HCT116 (cell line): Measurements from ENCODE around the gene SH3BP4. TPM values are rescaled to one million over a fixed set of nuclear protein-coding genes. Genes with fewer than 3 reads are reported as not detected.
"Not testable (repeated sequence)": the region's sequence is repeated elsewhere in the genome, so short reads cannot be mapped to it uniquely, and the experiment has no call there.

Source experiments
- ATAC-seq: fragments of 200-7000 bp; cut with Tn5 transposase; 2 replicates; pipeline ENCODE4 v1.9.1; 2020; ENCODE audit warnings: mild to moderate bottlenecking, moderate library complexity
- BruUV-seq: library from RNA; stranded (reverse); fragments of 400-500 nt; replicated peaks from 2 replicates; lab custom pipeline; 2021; lab: Mats Ljungman, UMichigan
- CTCF ChIA-PET: fragments of 300-600 bp; sonication (Branson Sonifier 250); formaldehyde crosslinking; loops from one replicate; lab custom pipeline; 2021; ENCODE audit warnings: antibody characterized with exemption; lab: Charles Lee
- POLR2A ChIA-PET: fragments of 300-600, 350-600 bp; sonication (Branson Sonifier 250); formaldehyde crosslinking; loops from one replicate; lab custom pipeline; 2021; ENCODE audit warnings: antibody characterized with exemption; lab: Charles Lee
- RAD21 ChIA-PET, 2 experiments: fragments of 300-600 bp; sonication (Branson Sonifier 250); formaldehyde crosslinking; loops; one replicate each; lab custom pipeline; 2023; ENCODE audit warnings: low total read pairs in 2 of 2; ENCODE audit not compliant: uncharacterized antibody in 2 of 2, unreplicated experiment in 2 of 2, low non-redundant PET in 1 of 2; lab: Charles Lee
- DNase-seq: peaks from one replicate; pipeline ENCODE4 v3.0.0-alpha.2; 2010; ENCODE audit warnings: low read depth, low spot score
- H2AFZ ChIP-seq: fragments of 200-600 bp; shearing (Covaris generic), sonication (generic); 2 replicates; pipeline ENCODE4 v1.6.1; 2017; ENCODE audit warnings: low read depth, mixed run types, mixed read lengths, antibody characterized with exemption, low read length; ENCODE audit not compliant: poor library complexity, severe bottlenecking
- H3K27ac ChIP-seq: 2 replicates; pipeline ENCODE4 v1.5.1; 2012; ENCODE audit warnings: low read depth, low read length
- H3K27me3 ChIP-seq: fragments of 200-600 bp; sonication (generic); 2 replicates; pipeline ENCODE4 v1.6.1; 2016; ENCODE audit warnings: mixed run types, low read length, mixed read lengths; ENCODE audit not compliant: insufficient read depth
- H3K36me3 ChIP-seq, 2 experiments: fragments of 200-500 bp in 1 of 2; fragments of 200-600 bp in 1 of 2; sonication (Bioruptor generic) in 1 of 2; sonication (generic) in 1 of 2; 2 replicates each; pipeline versions ENCODE4 v1.5.1 to v1.6.1; 2014 to 2016; ENCODE audit warnings: low read length in 2 of 2, inconsistent platforms in 1 of 2, mixed read lengths in 1 of 2, mixed run types in 1 of 2; ENCODE audit not compliant: insufficient read depth in 2 of 2, control insufficient read depth in 1 of 2
- H3K4me1 ChIP-seq, 2 experiments: fragments of 200-600 bp in 1 of 2; sonication (generic) in 1 of 2; 2 replicates each; pipeline versions ENCODE4 v1.5.1 to v1.6.1; 2012 to 2017; ENCODE audit warnings: low read length in 2 of 2, inconsistent platforms in 1 of 2, mild to moderate bottlenecking in 1 of 2, mixed read lengths in 1 of 2, mixed run types in 1 of 2, moderate library complexity in 1 of 2; ENCODE audit not compliant: insufficient read depth in 2 of 2, control insufficient read depth in 1 of 2
- H3K4me2 ChIP-seq: fragments of 200-600 bp; sonication (generic); 2 replicates; pipeline ENCODE4 v1.6.1; 2017; ENCODE audit warnings: mixed run types, low read length, mixed read lengths
- H3K4me3 ChIP-seq, 2 experiments: fragments of 200-600 bp in 1 of 2; sonication (generic) in 1 of 2; replicated peaks in 1 of 2; 2 replicates each; pipeline ENCODE4 v1.5.1; 2011 to 2016; ENCODE audit warnings: low read length in 2 of 2, control low read depth in 1 of 2, low read depth in 1 of 2, mild to moderate bottlenecking in 1 of 2, mixed read lengths in 1 of 2, mixed run types in 1 of 2
- H3K79me2 ChIP-seq: fragments of 200-600 bp; sonication (generic); 2 replicates; pipeline ENCODE4 v1.6.1; 2017; ENCODE audit warnings: mild to moderate bottlenecking, mixed run types, low read length, moderate library complexity, mixed read lengths; ENCODE audit not compliant: insufficient read depth
- H3K9ac ChIP-seq: fragments of 200-600 bp; sonication (generic); 2 replicates; pipeline ENCODE4 v1.6.1; 2016; ENCODE audit warnings: low read length, mixed read lengths
- H3K9me2 ChIP-seq: fragments of 200-600 bp; sonication (generic), shearing (Covaris generic); 2 replicates; pipeline ENCODE4 v1.6.1; 2017; ENCODE audit warnings: mixed run types, mild to moderate bottlenecking, moderate library complexity; ENCODE audit not compliant: insufficient read depth
- H3K9me3 ChIP-seq, 2 experiments: fragments of 200-500 bp in 1 of 2; fragments of 200-600 bp in 1 of 2; sonication (Bioruptor generic) in 1 of 2; sonication (generic) in 1 of 2; 2 replicates each; pipeline ENCODE4 v1.6.1; 2014 to 2017; ENCODE audit warnings: low read length in 2 of 2, mixed read lengths in 2 of 2, inconsistent platforms in 1 of 2, low read depth in 1 of 2, mild to moderate bottlenecking in 1 of 2, mixed run types in 1 of 2, moderate library complexity in 1 of 2; ENCODE audit not compliant: control insufficient read depth in 1 of 2, insufficient read depth in 1 of 2
- H4K20me1 ChIP-seq: fragments of 200-600 bp; sonication (generic), shearing (Covaris generic); 2 replicates; pipeline ENCODE4 v1.6.1; 2017; ENCODE audit warnings: mixed run types, mild to moderate bottlenecking, moderate library complexity; ENCODE audit not compliant: insufficient read depth
- CEBPB ChIP-seq: IDR thresholded peaks from 2 replicates; pipeline ENCODE4 v1.6.1; 2012; ENCODE audit warnings: low read depth
- EZH2 ChIP-seq: fragments of 200-600 bp; sonication (generic); IDR thresholded peaks from 2 replicates; pipeline ENCODE4 v1.6.1; 2017; ENCODE audit warnings: antibody characterized with exemption, mixed run types
- EZH2phosphoT487 ChIP-seq: fragments of 200-600 bp; IDR thresholded peaks from 2 replicates; pipeline ENCODE4 v1.6.1; 2018; ENCODE audit warnings: antibody characterized with exemption, borderline replicate concordance
- POLR2A ChIP-seq: IDR thresholded peaks from 2 replicates; pipeline ENCODE4 v1.7.0; 2011; ENCODE audit warnings: borderline replicate concordance; ENCODE audit not compliant: insufficient read depth, insufficient read length; ENCODE audit errors: extremely low read depth
- RAD21 ChIP-seq: IDR thresholded peaks from 2 replicates; pipeline ENCODE4 v1.6.1; 2012; ENCODE audit warnings: low read depth, mild to moderate bottlenecking
- SIN3A ChIP-seq: IDR thresholded peaks from 2 replicates; pipeline ENCODE4 v1.6.1; 2012; ENCODE audit warnings: low read depth
- SRF ChIP-seq: IDR thresholded peaks from 2 replicates; pipeline ENCODE4 v1.6.1; 2012; ENCODE audit warnings: low read depth
- TCF7L2 ChIP-seq: IDR thresholded peaks from 2 replicates; pipeline ENCODE4 v1.7.0; 2011; ENCODE audit warnings: borderline replicate concordance, inconsistent platforms; ENCODE audit not compliant: insufficient read depth, insufficient read length; ENCODE audit errors: extremely low read depth
- intact Hi-C: fragments of 100-400 bp; cut with micrococcal nuclease; formaldehyde crosslinking; loops from 2 replicates; pipeline ENCODE4 v1.10.0; 2022
- total RNA-seq: library from RNA; stranded (reverse); gene quantifications from one replicate; pipeline ENCODE4 v1.2.1, GENCODE V29; 2021; ENCODE audit not compliant: unreplicated experiment
- TF ChIP-seq, protein P1 (sequence below): IDR thresholded peaks from 2 replicates; pipeline ENCODE4 v1.6.1; 2012
- TF ChIP-seq, protein P2 (sequence below): IDR thresholded peaks from 2 replicates; pipeline ENCODE4 v1.6.1; 2012; ENCODE audit warnings: low read depth
- TF ChIP-seq, protein P3 (sequence below): IDR thresholded peaks from 2 replicates; pipeline ENCODE4 v1.6.1; 2012

SH3BP4 gene
- total RNA-seq, 1 experiment from 2014 or later: 32.9 TPM

DNA sequence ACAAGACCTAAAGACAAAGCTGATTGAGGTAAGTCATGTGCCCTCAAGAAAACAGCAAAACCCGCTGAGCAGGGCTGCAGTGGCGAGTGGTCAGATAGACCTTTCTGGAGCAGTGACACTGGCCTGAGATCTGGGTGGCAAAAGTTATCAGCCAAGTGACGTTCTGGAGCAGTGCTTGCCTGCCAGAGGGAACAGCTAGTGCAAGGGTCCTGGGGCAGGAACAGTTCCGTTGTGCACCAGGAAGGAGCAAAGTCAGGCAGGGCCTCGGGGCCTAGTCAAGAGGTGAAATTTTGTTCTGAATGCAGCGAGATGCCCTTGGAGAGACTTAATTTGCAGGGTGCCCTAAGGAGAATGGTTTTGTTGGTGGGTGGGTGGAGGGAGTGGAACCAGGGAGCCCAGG, 67.0 kb downstream of the SH3BP4 start:
- ChIA-PET CTCF (no interaction called here), RAD21 (no interaction called here)

DNA sequence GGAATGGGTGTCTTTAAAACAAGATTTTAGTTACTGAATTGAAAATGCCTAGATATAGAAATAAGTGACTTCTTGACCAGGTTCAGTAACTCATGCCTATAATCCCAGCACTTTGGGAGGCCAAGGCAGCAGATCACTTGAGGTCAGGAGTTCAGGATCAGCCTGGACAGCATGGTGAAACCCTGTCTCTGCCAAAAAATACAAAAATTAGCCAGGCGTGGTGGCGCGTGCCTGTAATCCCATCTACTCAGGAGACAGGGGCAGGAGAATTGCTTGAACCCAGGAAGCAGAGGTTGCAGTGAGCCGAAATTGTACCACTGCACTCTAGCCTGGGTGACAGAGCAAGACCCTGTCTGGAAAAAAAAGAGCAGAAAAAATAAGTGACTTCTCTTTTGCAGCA, 68.3 kb downstream of the SH3BP4 start:
- intact Hi-C loops, H3K36me3 ChIP-seq, DNase-seq, H3K27me3 ChIP-seq, H3K4me2 ChIP-seq, BruUV-seq, H3K9ac ChIP-seq, H4K20me1 ChIP-seq, ATAC-seq, H3K27ac ChIP-seq, RAD21 ChIA-PET, H3K9me3 ChIP-seq, CTCF ChIA-PET, H3K4me3 ChIP-seq, H2AFZ ChIP-seq, H3K9me2 ChIP-seq, POLR2A ChIA-PET: not testable (repeated sequence)
- Histone ChIP-seq H3K4me1 (peaks cover 38 to 65% of the 10 kb centered on the region in 2 experiments), H3K79me2 (peaks cover 29% of the 10 kb centered on the region)

More for the DNA sequence above, 67.0 kb downstream of the SH3BP4 start:
- no TSS peak for BruUV-seq
- no peak overlapping the region for H2AFZ ChIP-seq
- H3K4me1 ChIP-seq: peaks cover 25 to 51% of the 10 kb centered on the region in 2 experiments
- POLR2A ChIA-PET: no interaction called here
- no peak overlapping the region for H3K4me3 ChIP-seq
- TF ChIP-seq EZH2 (no peak), SIN3A (no peak), EZH2phosphoT487 (no peak), SRF (no peak), POLR2A (no peak), CEBPB (no peak), RAD21 (no peak), TCF7L2 (no peak)
- TF ChIP-seq, protein P1, sequence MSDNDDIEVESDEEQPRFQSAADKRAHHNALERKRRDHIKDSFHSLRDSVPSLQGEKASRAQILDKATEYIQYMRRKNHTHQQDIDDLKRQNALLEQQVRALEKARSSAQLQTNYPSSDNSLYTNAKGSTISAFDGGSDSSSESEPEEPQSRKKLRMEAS: no peak
- TF ChIP-seq, protein P2, sequence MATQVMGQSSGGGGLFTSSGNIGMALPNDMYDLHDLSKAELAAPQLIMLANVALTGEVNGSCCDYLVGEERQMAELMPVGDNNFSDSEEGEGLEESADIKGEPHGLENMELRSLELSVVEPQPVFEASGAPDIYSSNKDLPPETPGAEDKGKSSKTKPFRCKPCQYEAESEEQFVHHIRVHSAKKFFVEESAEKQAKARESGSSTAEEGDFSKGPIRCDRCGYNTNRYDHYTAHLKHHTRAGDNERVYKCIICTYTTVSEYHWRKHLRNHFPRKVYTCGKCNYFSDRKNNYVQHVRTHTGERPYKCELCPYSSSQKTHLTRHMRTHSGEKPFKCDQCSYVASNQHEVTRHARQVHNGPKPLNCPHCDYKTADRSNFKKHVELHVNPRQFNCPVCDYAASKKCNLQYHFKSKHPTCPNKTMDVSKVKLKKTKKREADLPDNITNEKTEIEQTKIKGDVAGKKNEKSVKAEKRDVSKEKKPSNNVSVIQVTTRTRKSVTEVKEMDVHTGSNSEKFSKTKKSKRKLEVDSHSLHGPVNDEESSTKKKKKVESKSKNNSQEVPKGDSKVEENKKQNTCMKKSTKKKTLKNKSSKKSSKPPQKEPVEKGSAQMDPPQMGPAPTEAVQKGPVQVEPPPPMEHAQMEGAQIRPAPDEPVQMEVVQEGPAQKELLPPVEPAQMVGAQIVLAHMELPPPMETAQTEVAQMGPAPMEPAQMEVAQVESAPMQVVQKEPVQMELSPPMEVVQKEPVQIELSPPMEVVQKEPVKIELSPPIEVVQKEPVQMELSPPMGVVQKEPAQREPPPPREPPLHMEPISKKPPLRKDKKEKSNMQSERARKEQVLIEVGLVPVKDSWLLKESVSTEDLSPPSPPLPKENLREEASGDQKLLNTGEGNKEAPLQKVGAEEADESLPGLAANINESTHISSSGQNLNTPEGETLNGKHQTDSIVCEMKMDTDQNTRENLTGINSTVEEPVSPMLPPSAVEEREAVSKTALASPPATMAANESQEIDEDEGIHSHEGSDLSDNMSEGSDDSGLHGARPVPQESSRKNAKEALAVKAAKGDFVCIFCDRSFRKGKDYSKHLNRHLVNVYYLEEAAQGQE: no peak
- TF ChIP-seq, protein P3, sequence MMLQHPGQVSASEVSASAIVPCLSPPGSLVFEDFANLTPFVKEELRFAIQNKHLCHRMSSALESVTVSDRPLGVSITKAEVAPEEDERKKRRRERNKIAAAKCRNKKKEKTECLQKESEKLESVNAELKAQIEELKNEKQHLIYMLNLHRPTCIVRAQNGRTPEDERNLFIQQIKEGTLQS: no peak
- H3K27ac ChIP-seq: no peak overlapping the region
- peaks cover 0 to 11% of the 10 kb centered on the region in 2 experiments; a peak in 1 of 4 replicates for H3K9me3 ChIP-seq
- DNase-seq (no peak), ATAC-seq (no peak)
- intact Hi-C loops: no loop called here
- no peaks in the 10 kb centered on the region for H3K9me2 ChIP-seq
- H3K79me2 ChIP-seq: peaks cover 30% of the 10 kb centered on the region
- 0 out of 4 replicates have a peak, but pooled peaks cover 0 to 10% of the 10 kb centered on the region in 2 experiments for H3K36me3 ChIP-seq
- H3K9ac ChIP-seq: no peak overlapping the region
- no peak overlapping the region for H3K4me2 ChIP-seq
- no peaks in the 10 kb centered on the region for H4K20me1 ChIP-seq
- H3K27me3 ChIP-seq: no peaks in the 10 kb centered on the region
